Transverse colon (tissue), 4 donors: ENCODE results near the gene ANXA5. TPM values are rescaled to one million over a fixed set of nuclear protein-coding genes. Genes with fewer than 3 reads are reported as not detected.
"Not testable (repeated sequence)": the region's sequence is repeated elsewhere in the genome, so short reads cannot be mapped to it uniquely, and the experiment has no call there.

Experiments
- DNase-seq: peaks from one replicate; pipeline ENCODE4 v3.0.0-alpha.2; 2019
- H3K27ac ChIP-seq, 4 donors: fragments of 200-600 bp; sonication (generic); 2 replicates each; pipeline ENCODE4 v1.5.1; 2016 to 2018; ENCODE audit warnings: inconsistent platforms in 4 of 4
- H3K27me3 ChIP-seq: fragments of 200-600 bp; sonication (generic); 2 replicates; pipeline ENCODE4 v1.5.1; 2017; ENCODE audit warnings: inconsistent platforms
- H3K36me3 ChIP-seq, 4 donors: fragments of 200-600 bp; sonication (generic); 2 replicates each; pipeline ENCODE4 v1.5.1; 2017 to 2019; ENCODE audit warnings: inconsistent platforms in 4 of 4
- H3K4me1 ChIP-seq, 4 donors: fragments of 200-600 bp; sonication (generic); 2 replicates each; pipeline ENCODE4 v1.5.1; 2017 to 2020; ENCODE audit warnings: inconsistent platforms in 4 of 4
- H3K4me3 ChIP-seq, 4 donors: fragments of 200-600 bp; sonication (generic); 1 replicate in 1 of 4; 2 replicates in 3 of 4; pipeline versions ENCODE4 v1.5.1 to v1.6.1; 2017 to 2019; ENCODE audit warnings: inconsistent platforms in 4 of 4
- H3K9me3 ChIP-seq, 2 donors: fragments of 200-600 bp; sonication (generic); 2 replicates each; pipeline ENCODE4 v1.5.1; 2017 to 2019; ENCODE audit warnings: inconsistent platforms in 2 of 2
- EP300 ChIP-seq: sonication (generic); formaldehyde crosslinking; IDR thresholded peaks from one replicate; pipeline ENCODE4 v1.6.1; 2017; ENCODE audit warnings: antibody characterized with exemption, low read depth
- POLR2A ChIP-seq: fragments of 450-650 bp; IDR thresholded peaks from one replicate; pipeline ENCODE4 v1.6.1; 2016; ENCODE audit warnings: antibody characterized with exemption, mild to moderate bottlenecking, moderate library complexity
- POLR2AphosphoS5 ChIP-seq, 3 donors: sonication (generic); formaldehyde crosslinking; IDR thresholded peaks; one replicate each; pipeline ENCODE4 v1.6.1; 2016; ENCODE audit warnings: antibody characterized with exemption in 3 of 3
- WGBS, 2 donors: methylation state at CpG; one replicate each; pipeline ENCODE4 v1.1.5; 2018; ENCODE audit warnings: low coverage in 1 of 2; 5-methylcytosine and 5-hydroxymethylcytosine counted together
- in situ Hi-C, 4 donors: fragments of 200-750 bp; cut with MboI; loops; one replicate each; pipeline versions ENCODE4 v1.15.0 to v1.15.1; 2017; ENCODE audit warnings: low sequenced_read_pairs in 3 of 4, low pct_ligation_motif_present in 1 of 4, low pct_unique_long_range_greater_than_20kb in 1 of 4
- intact Hi-C: fragments of 100-400 bp; cut with DNase I; formaldehyde crosslinking; loops from one replicate; pipeline ENCODE4 v1.15.1; 2023; ENCODE audit warnings: low total_unique reads
- total RNA-seq, 4 donors: library from RNA; depleted of rRNA; stranded (reverse); fragments of >200 nt; gene quantifications; one replicate each; pipeline ENCODE4 v1.1.0, GENCODE V29; 2016
- TF ChIP-seq, protein P1 (sequence below), 5 experiments: fragments of 200-600 bp in 3 of 5; fragments of 450-650 bp in 2 of 5; sonication (generic) in 3 of 5; IDR thresholded peaks; 1 replicate in 2 of 5; 2 replicates in 3 of 5; pipeline ENCODE4 v1.5.1; 2016 to 2017; ENCODE audit warnings: antibody characterized with exemption in 5 of 5, inconsistent platforms in 3 of 5, mild to moderate bottlenecking in 2 of 5, moderate library complexity in 1 of 5

The ANXA5 gene
- total RNA-seq, 4 donors from 2014 or later, result 62.7 to 196 (median 135) TPM

DNA sequence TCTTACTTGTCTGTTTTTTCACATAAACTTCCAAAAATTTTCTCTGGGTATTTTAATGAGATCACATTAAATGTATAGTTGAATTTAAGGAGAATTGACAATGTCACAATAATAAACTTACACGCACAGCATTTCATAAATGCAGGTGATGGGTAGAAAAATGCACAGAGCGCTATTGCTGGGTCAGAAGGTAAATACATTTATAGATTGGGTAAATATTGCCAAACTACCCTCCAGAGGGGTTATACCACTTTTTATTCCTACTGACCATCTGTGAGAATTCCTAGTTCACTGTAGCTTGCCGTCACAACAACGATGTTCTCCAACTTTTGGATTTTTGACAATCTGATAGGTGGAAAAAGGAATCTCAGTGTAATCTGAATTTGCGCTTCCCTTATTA is 34.6 kb downstream of the ANXA5 start:
- no peak for DNase-seq
- in situ Hi-C loops, result no loop called here
- H3K4me3 ChIP-seq, result no peak overlapping the region
- no peaks in the 10 kb centered on the region for H3K27me3 ChIP-seq
- H3K36me3 ChIP-seq, result peaks cover 0 to 3% (median 0%) of the 10 kb centered on the region in 4 donors
- TF ChIP-seq EP300 (no peak), POLR2AphosphoS5 (IDR thresholded peaks at IDR 0.05) (no peak), POLR2A (no peak)
- no peaks in the 10 kb centered on the region for H3K9me3 ChIP-seq
- H3K4me1 ChIP-seq, result peaks cover 0 to 3% (median 0%) of the 10 kb centered on the region in 4 donors
- 76 to 100% methylated on average over 5 of the region's 5 CpGs for WGBS, 2 donors
- H3K27ac ChIP-seq, result no peak overlapping the region
- intact Hi-C loops, result no loop called here

DNA sequence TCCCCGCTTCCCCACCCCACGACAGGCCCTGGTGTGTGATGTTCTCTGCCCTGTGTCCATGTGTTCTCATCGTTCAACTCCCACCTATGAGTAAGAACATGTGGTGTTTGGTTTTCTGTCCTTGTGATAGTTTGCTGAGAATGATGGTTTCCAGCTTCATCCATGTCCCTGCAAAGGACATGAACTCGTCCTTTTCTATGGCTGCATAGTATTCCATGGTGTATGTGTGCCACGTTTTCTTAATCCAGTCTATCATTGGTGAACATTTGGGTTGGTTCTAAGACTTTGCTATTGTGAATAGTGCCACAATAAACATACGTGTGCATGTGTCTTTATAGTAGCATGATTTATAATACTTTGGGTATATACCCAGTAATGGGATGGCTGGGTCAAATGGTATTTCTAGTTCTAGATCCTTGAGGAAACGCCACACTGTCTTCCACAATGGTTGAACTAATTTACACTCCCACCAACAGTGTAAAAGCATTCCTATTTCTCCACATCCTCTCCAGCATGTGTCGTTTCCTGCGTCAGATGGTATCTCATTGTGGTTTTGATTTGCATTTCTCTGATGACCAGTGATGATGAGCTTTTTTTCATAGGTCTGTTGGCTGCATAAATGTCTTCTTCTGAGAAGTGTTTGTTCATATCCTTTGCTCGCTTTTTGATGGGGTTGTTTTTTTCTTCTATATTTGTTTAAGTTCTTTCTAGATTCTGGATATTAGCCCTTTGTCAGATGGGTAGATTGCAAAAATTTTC is 36.4 kb downstream of the ANXA5 start:
- DNase-seq, H3K4me3 ChIP-seq, intact Hi-C loops, H3K27me3 ChIP-seq, H3K27ac ChIP-seq, H3K4me1 ChIP-seq, H3K36me3 ChIP-seq, H3K9me3 ChIP-seq, in situ Hi-C loops: not testable (repeated sequence)
- 86 to 90% methylated on average over 6 to 10 of the region's 10 CpGs for WGBS, 2 donors

DNA sequence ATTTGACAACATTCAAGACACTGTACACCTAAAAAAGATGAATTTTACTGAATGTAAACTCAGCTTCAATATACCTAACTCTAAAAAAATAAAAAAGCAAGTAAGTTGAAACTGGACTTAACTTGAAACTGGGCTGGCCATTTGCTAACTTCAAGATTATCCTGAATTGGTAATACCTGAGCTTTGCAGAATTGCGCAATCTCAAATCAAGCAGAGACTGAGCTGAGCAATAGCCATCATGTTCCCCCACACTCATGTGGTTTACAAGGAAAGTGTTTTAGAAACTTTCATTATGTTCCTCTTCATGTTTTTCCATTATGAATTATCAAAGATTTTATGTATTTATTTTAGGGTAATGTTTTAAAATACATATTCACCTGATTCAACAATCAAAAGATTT is 38.7 kb downstream of the ANXA5 start:
- TF ChIP-seq POLR2A (no peak), EP300 (no peak), POLR2AphosphoS5 (IDR thresholded peaks at IDR 0.05) (no peak)
- TF ChIP-seq, protein P1, sequence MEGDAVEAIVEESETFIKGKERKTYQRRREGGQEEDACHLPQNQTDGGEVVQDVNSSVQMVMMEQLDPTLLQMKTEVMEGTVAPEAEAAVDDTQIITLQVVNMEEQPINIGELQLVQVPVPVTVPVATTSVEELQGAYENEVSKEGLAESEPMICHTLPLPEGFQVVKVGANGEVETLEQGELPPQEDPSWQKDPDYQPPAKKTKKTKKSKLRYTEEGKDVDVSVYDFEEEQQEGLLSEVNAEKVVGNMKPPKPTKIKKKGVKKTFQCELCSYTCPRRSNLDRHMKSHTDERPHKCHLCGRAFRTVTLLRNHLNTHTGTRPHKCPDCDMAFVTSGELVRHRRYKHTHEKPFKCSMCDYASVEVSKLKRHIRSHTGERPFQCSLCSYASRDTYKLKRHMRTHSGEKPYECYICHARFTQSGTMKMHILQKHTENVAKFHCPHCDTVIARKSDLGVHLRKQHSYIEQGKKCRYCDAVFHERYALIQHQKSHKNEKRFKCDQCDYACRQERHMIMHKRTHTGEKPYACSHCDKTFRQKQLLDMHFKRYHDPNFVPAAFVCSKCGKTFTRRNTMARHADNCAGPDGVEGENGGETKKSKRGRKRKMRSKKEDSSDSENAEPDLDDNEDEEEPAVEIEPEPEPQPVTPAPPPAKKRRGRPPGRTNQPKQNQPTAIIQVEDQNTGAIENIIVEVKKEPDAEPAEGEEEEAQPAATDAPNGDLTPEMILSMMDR (IDR thresholded peaks at IDR 0.05), result no peak
- no peaks in the 10 kb centered on the region for H3K27me3 ChIP-seq
- intact Hi-C loops (no loop called here), in situ Hi-C loops (no loop called here)
- H3K27ac ChIP-seq, result no peak overlapping the region
- WGBS, 2 donors, result 98 to 100% methylated on average over 1 of the region's 1 CpG
- no peaks in the 10 kb centered on the region for H3K36me3 ChIP-seq
- H3K4me1 ChIP-seq, result no peaks in the 10 kb centered on the region
- no peak overlapping the region for H3K4me3 ChIP-seq
- H3K9me3 ChIP-seq, result no peaks in the 10 kb centered on the region
- no peak for DNase-seq

DNA sequence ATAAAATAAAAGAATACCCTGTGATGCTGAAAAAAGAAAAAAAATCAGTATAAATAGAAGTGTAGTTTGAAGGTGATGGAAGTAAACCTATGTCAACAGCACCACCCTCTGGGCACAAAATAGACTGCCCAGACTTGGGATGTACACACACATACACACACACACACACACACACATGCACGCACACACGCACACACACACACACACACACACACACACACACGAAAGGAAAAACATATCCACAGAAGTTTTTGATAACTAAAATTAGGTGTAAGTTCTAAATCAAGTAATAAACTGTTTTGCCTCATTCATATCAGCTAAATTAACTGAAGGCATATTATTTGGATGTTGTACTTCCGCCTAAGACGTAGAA is 40.5 kb downstream of the ANXA5 start:
- Histone ChIP-seq H3K36me3 (no peaks in the 10 kb centered on the region), H3K27me3 (no peaks in the 10 kb centered on the region), H3K27ac (no peak overlapping the region), H3K4me3 (no peak overlapping the region), H3K4me1 (no peaks in the 10 kb centered on the region), H3K9me3 (no peaks in the 10 kb centered on the region)
- TF ChIP-seq, protein P1 (IDR thresholded peaks at IDR 0.05), result peak; percentile 8 to 41 (median 31)
- no peak for TF ChIP-seq POLR2AphosphoS5 (IDR thresholded peaks at IDR 0.05)
- WGBS, 2 donors, result 40 to 43% methylated on average over 5 of the region's 5 CpGs
- intact Hi-C loops, result no loop called here
- peak; percentile 10 for DNase-seq
- in situ Hi-C loops, result no loop called here

DNA sequence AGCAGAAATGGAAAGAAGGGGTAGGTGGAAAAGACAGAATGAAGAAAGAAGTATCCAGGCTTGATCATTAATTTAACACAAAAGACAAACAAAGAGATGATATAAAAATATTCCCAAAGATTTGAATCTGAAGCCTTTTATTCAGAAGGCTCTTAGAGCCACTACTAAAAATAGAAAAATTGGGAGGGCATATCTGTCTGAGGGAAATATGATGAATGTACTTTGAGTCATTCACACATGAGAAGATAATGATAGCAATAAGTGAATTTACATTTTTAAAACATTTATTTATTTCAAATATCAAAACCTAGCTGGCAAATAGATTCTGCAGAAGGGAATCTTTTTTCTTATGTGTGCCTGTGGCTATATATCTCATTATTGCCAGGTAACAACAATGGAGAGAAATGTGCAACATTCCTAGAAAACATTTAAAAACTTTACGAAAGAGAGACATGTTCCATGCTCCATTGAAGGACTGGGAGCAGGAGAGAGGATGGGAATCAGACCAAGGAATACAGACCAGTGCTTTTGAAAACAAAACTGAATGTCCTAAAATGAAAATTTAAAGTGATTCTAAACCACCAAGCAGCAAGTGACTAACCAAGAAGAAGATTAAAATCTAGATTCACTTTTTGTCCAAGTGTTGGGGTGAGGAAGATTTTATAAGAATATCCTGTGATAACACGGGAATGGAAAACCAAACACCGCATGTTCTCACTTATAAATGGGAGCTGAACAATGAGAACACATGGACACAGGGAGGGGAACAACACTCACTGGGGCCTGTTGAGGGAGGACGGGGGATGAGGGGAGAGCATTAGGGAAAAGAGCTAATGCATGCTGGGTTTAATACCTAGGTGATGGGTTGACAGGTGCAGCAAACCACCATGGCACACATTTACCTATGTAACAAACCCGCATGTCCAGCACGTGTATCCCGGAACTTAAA is 41.2 kb downstream of the ANXA5 start:
- WGBS, 2 donors, result 65 to 72% methylated on average over 7 of the region's 7 CpGs
- H3K27me3 ChIP-seq, result no peaks in the 10 kb centered on the region
- in situ Hi-C loops, result no loop called here
- no peaks in the 10 kb centered on the region for H3K9me3 ChIP-seq
- DNase-seq, result no peak
- no peaks in the 10 kb centered on the region for H3K36me3 ChIP-seq
- no peak overlapping the region for H3K27ac ChIP-seq
- no peak overlapping the region for H3K4me3 ChIP-seq
- intact Hi-C loops, result no loop called here
- H3K4me1 ChIP-seq, result no peaks in the 10 kb centered on the region
- TF ChIP-seq POLR2A (no peak), POLR2AphosphoS5 (IDR thresholded peaks at IDR 0.05) (no peak), EP300 (no peak)
- TF ChIP-seq, protein P1 (IDR thresholded peaks at IDR 0.05), result no peak
